NT2/D1 (cell line): Measurements from ENCODE around the gene ARFGEF3.

Experiments
- YY1 ChIP-seq: IDR thresholded peaks from 2 replicates; pipeline ENCODE4 v1.6.1; 2011; ENCODE audit not compliant: insufficient read length, insufficient read depth
- ZNF274 ChIP-seq: IDR thresholded peaks from 2 replicates; pipeline ENCODE4 v1.6.1; 2011; ENCODE audit warnings: mild to moderate bottlenecking, low read depth, low read length

- TF ChIP-seq ZNF274 (no peak), YY1 (no peak)
Observed at GRCh38 chr6:138377844-138378243, 216.1 kb downstream of the ARFGEF3 start, which contains the start of gene SMIM28.
